ENCODE measurements around the gene TMEM114.
"Not testable (repeated sequence)": the region's sequence is repeated elsewhere in the genome, so short reads cannot be mapped to it uniquely, and the experiment has no call there.

The TMEM114 gene

DNA sequence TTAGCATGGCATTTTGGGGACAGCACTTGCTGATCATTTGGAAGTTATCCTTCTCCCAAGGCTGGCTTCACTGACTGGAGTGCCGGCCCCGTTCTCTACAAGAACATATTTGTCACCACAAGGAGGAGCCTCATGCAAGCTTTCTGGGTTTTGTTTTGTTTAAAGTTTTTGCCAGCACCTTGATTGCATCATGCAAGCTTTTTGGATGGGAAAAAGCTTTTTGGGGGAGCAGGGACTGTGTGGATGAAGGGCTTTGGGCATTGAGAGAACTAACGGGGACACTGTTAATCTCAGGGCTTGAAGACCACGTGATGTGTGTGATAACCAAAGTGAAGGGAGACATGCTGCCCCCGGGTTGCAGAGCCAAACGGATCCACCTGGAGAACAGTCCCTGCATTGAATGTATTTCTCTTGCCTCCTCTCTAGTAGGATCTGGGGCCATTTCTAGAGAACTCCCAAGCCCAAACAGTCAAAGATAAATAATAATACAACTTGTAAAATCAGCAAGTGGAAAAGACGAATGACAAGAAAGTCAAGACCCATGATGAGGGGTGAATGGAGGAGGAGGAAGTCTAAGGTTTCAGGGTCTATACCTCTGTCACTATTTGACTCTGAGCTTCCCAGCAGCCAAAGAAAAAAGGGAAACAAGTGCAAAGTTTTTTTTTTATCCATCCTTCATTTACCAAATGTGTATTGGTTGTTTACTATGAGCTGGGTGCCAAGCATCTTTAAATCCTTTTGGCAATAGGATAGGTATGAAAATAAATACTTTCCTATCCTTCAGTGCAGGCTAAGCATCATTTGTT is 17.2 kb downstream of the TMEM114 start:
- no peak for DNase-seq (ENCODE audit: low spot score)

DNA sequence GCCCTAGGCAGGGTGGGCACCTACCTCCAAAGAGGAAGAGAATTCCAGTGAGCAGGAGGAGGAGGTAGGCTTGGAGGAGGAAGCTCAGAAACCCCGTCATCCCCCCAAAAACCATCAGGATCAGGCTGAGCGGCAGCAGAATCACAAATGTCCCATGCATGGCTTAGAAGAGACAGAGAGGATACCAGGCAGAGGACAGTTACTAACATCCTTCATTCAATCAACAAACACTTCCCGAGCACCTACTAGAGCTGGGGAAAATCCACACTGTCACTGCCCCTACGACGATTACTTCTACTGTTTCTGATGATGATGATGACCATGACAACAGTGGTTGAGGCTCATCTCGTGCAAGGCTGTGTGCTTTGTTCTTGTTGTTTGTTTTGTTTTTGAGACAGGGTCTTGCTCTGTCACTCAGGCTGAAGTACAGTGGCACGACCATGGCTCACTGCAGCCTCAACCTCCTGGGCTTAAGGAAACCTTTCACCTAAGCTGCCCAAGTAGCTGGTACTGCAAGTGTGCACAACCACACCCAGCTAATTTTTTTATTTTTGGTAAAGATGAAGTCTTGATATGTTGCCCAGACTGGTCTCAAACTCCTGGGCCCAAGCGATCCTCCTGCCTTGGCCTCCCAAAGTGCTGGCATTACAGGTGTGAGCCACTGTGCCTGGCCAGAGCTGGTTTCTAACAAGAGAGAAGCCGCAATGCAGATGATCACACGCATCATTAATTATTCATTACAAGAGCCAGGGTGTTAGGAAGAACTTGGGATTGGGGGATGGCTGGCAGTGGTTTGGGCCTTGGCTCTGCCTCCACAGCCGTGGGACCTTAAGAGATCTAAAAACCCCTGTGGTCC is 18.0 kb downstream of the TMEM114 start:
- no peak for DNase-seq (ENCODE audit: low spot score)

- no peak for DNase-seq (ENCODE audit: low spot score)
Measured at GRCh38 chr16:8571061-8571596, 19.2 kb downstream of the TMEM114 start.

- DNase-seq (ENCODE audit: low spot score): not testable (repeated sequence)
Measured at GRCh38 chr16:8570393-8570792, 19.9 kb downstream of the TMEM114 start.

GRCh38 chr16:8569650-8570346 is 20.5 kb downstream of the TMEM114 start:
- no peak for DNase-seq (ENCODE audit: low spot score)

- no peak for DNase-seq (ENCODE audit: low spot score)
Measured at GRCh38 chr16:8568231-8568617, 22.1 kb downstream of the TMEM114 start.

GRCh38 chr16:8567355-8568230 is 22.7 kb downstream of the TMEM114 start:
- peak; percentile 86 for DNase-seq (ENCODE audit: low spot score)

DNA sequence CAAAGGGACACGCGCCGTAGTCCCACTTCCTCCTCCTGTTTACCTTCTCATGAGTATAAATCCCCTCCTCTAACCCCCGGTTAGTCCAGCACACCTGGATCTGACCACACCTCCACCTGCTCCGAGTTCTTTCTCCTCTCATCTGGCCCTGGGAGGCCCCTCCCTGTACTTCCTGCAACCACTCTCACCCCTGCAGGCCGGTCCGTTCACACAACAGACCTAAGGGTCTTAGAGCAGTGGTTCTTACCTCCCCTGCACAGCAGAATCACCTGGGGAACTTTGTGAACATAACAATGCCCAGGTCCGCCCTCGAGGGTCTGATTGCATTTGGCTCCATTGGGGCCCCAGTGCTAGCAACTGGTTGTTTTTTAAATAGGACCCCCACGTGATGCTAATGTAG is 24.8 kb downstream of the TMEM114 start:
- DNase-seq (ENCODE audit: low spot score): no peak

DNA sequence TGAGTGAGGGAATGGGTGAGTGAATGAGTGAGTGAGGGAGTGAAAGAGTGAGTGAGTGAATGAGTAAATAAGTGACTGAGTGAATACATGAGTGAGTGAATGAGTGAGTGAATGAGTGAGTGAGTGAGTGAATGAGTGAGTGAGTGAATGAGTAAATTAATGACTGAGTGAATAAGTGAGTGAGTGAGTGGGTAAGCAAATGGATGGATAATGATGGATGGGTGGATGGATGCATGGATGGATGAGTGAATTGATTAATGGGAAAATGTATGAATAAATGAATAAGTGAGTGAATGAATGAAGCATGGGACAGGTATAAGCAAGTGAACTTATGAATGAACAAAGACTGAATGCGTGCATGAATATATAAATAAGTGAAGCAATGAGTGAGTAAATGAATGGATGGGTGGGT is 25.4 kb downstream of the TMEM114 start:
- no peak for DNase-seq (ENCODE audit: low spot score)

DNA sequence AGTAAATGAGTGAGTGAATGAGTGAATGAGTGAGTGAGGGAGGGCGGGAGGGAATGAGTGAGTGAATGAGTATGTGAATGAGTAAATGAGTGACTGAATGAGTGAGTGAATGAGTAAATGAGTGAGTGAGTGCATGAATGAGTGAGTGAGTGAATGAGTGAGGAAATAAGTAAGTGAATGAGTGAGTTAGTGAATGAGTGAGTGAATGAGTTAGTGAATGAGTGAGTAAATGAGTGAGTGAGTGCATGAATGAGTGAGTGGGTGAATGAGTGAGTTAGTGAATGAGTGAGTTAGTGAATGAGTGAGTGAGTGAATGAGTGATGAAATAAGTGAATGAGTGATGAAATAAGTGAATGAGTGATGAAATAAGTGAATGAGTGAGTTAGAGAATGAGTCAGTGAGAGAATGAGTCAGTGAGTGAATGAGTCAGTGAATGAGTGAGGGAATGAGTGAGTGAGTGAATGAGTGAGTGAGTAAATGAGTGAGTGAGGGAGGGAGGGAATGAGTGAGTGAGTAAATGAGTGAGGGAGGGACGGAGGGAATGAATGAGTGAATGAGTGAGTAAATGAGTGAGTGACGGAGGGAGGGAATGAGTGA is 26.3 kb downstream of the TMEM114 start:
- DNase-seq (ENCODE audit: low spot score): not testable (repeated sequence)

DNA sequence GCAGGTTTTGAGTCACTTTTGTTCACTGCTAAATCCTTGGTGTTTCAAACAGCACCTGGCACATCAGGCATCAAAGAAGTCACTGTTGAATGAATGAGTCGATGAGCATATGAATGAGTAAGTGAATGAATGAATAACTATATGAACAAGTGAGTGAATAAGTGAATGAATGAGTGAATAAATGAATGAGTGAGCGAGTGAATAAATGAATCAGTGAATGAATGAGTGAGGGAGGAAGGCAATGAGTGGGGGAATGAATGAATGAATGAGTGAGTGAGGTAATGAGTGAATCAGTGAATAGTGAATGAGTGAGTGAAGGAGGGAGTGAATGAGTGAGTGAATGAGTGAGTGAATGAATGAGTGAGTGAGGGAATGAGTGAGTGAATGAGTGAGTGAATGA is 28.8 kb downstream of the TMEM114 start:
- no peak for DNase-seq (ENCODE audit: low spot score)

GRCh38 chr16:8555400-8555799 is 34.9 kb downstream of the TMEM114 start:
- DNase-seq (ENCODE audit: low spot score): no peak

- DNase-seq (ENCODE audit: low spot score): no peak
Measured at GRCh38 chr16:8554881-8555280, 35.4 kb downstream of the TMEM114 start.

DNA sequence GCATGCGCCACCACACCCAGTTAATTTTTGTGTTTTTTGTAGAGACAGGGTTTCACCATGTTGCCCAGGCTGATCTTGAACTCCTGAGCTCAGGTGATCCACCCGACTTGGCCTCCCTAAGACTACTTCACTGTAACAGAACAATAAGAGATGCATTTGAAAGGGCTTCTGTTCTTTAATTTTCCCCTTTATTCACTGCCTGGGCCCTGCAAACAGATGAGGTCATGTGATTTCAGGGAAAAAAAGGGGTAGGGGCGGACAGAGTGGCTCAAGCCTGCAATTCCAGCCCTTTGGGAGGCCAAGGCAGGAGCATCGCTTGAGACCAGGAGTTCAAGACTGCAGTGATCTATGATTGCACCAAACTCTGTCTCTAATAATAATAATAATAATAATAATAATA is 36.3 kb downstream of the TMEM114 start:
- no peak for DNase-seq (ENCODE audit: low spot score)

DNA sequence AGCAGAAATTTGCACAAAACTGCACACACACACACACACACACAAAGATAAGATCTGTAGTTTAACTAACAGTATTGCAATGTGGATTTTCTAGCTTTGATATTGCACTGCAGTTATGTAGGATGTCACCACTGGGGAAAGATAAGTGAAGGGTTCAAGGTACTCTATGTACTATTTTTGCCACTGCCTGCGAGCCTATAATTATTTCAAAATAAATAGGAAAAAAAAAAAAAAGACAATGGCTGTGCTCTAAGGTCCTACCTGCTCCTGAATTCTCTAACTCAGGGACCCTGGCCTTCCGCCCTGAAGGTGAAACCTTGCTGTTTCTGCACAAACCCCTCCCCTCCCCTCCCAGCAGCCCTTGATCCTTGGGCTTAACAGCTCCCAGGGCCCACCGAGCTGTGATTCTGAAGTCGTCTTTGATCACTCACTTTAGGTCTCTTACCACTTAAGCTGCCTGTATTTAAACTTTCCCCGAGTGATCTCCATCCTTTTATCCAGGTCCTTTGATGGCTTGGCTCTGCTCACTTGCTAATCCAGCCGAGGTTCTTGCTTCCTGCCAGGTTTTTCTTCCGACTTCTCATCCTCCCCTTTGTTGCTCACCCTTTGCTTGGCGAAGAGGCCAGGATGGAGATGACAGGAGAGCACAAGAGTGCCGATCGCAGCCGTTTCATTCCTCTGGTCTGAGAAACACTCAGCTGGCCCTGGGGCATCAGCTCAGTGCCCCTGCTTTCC is 37.7 kb downstream of the TMEM114 start:
- no peak for DNase-seq (ENCODE audit: low spot score)

- DNase-seq (ENCODE audit: low spot score): no peak
Measured at GRCh38 chr16:8551388-8552332, 38.7 kb downstream of the TMEM114 start.

GRCh38 chr16:8550728-8551387 is 39.5 kb downstream of the TMEM114 start:
- no peak for DNase-seq (ENCODE audit: low spot score)

- no peak for DNase-seq (ENCODE audit: low spot score)
Measured at GRCh38 chr16:8549843-8550412, 40.4 kb downstream of the TMEM114 start.

Measured in LoVo (cell line).